Prostate gland (tissue), 1 donor: ENCODE data around the gene GK.

ENCODE experiments used
- POLR2A ChIP-seq: fragments of 450-650 bp; IDR thresholded peaks from one replicate; pipeline ENCODE4 v1.6.1; 2016; ENCODE audit warnings: antibody characterized with exemption, mild to moderate bottlenecking
- POLR2AphosphoS5 ChIP-seq: sonication (generic); formaldehyde crosslinking; IDR thresholded peaks from one replicate; pipeline ENCODE4 v1.6.1; 2017; ENCODE audit warnings: antibody characterized with exemption

DNA sequence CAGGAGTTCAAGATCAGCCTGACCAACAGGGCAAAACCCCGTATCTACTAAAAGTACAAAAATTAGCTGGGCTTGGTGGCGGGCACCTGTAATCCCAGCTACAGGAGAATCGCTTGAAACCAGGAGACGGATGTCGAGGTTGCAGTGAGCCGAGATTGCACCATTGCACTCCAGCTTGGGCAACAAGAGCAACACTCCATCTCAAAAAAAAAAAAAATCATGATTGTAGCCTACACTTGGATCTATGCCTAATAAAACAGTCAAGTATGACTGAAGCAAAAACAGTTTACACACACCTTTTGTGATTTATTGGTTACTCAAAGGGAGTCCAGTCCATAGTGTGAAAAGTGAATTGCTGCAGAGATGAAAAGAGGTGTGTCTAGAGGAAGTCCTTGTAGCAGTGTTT lies 41.0 kb upstream of the GK start:
- TF ChIP-seq POLR2AphosphoS5 (no peak), POLR2A (no peak)
